ENCODE results near the gene SMPD4.
"Not testable (repeated sequence)": the region's sequence is repeated elsewhere in the genome, so short reads cannot be mapped to it uniquely, and the experiment has no call there.

- not testable (repeated sequence) for TF ChIP-seq EZH2phosphoT487 (IDR thresholded peaks at IDR 0.05; ENCODE audit: insufficient read depth, low read depth); EZH2 (IDR thresholded peaks at IDR 0.05; ENCODE audit: insufficient read depth, poor library complexity, severe bottlenecking)
These were observed 1.6 kb upstream of the SMPD4 start for GRCh38 chr2:130182826-130183511.
